Central memory CD8-positive, alpha-beta T cell (primary cell): Measurements from ENCODE around the gene FANCC.
"Not testable (repeated sequence)": the region's sequence is repeated elsewhere in the genome, so short reads cannot be mapped to it uniquely, and the experiment has no call there.

Source experiments
- ATAC-seq: fragments of 150-1000 bp; cut with Tn5 transposase; replicated peaks from 2 replicates; pipeline ENCODE4 v1.10.0; 2022; ENCODE audit warnings: mild to moderate bottlenecking, moderate FRiP score, moderate number of reproducible peaks; ENCODE audit not compliant: poor library complexity, severe bottlenecking; ENCODE audit errors: extremely low read depth
- DNase-seq, 2 donors: peaks; one replicate each; pipeline ENCODE4 v3.0.0; 2021; ENCODE audit warnings: low spot score in 2 of 2
- H3K27ac Mint-ChIP-seq: one replicate; pipeline ENCODE4 v1.8.0; 2022; ENCODE audit warnings: low read depth, mild to moderate bottlenecking, moderate library complexity, mixed read lengths
- H3K27me3 Mint-ChIP-seq: one replicate; pipeline ENCODE4 v1.8.0; 2022; ENCODE audit warnings: mixed read lengths
- H3K36me3 Mint-ChIP-seq: one replicate; pipeline ENCODE4 v1.8.0; 2022; ENCODE audit warnings: mild to moderate bottlenecking, moderate library complexity, mixed read lengths; ENCODE audit not compliant: insufficient read depth
- H3K4me1 Mint-ChIP-seq: one replicate; pipeline ENCODE4 v1.8.0; 2022; ENCODE audit warnings: mixed read lengths
- H3K4me3 Mint-ChIP-seq: one replicate; pipeline ENCODE4 v1.8.0; 2022; ENCODE audit warnings: mild to moderate bottlenecking, moderate library complexity, mixed read lengths
- H3K9me3 Mint-ChIP-seq: one replicate; pipeline ENCODE4 v1.8.0; 2022; ENCODE audit warnings: mixed read lengths

FANCC gene

DNA sequence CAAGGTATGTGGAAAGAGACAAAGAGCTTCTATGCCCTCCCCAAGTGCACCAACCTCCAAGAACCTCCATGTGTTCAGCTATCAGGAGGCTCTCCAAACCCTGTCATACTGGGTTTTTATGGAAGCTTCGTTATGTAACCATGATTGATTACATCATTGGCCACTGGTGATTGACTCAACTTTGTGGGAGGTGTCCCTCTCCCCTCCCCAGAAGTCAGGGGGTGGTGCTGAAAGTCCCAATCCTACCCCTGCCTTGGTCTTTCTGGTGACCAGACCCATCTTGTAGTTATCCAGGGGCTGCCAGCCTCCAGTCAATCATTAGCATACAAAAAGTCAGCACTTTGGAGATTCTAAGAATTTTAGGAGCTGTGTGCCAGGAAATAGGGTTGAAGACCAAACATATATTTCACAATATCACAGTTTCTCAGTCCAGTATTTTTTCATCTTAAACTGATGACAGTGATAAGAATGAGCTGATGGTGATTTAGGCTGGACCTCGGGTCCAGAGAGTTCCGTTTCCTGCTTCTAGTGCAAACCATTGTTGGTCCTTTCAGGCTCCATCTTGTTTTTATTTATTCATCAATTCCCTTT, 27.3 kb upstream of the FANCC start:
- ATAC-seq, result no peak
- Mint-ChIP-seq H3K27me3 (peaks cover 30% of the 10 kb centered on the region), H3K27ac (no peak overlapping the region), H3K4me1 (no peaks in the 10 kb centered on the region), H3K9me3 (no peaks in the 10 kb centered on the region), H3K4me3 (no peak overlapping the region), H3K36me3 (no peaks in the 10 kb centered on the region)
- no peak for DNase-seq

DNA sequence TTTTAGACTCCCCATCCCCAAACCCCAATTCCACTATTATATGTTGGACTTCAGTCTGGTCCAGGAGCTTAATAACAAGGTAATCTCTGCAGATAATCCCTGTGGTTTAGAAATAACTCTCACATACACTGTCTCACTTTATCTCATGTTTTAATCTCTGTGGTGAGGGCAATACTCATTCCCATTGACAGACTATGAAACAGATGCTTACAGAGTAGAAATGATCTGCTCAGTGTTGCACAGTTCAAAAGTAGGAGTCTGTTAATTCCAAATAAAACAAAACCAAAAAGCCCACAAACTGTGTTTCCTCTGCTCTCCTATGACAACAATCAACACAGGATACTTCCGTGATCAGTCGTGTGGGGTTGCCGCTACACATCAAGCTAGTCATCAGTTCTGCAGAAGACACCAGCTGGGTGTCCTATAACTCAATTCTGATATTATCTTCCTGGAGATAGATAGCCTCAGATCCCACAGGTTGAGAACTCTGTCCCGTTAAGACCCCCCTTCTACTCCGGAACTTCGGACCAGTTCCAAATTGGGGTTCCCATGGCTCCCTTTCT, 26.3 kb upstream of the FANCC start:
- Mint-ChIP-seq H3K9me3 (no peaks in the 10 kb centered on the region), H3K27me3 (peaks cover 26% of the 10 kb centered on the region), H3K27ac (no peak overlapping the region), H3K4me3 (no peak overlapping the region), H3K36me3 (no peaks in the 10 kb centered on the region), H3K4me1 (no peaks in the 10 kb centered on the region)
- DNase-seq, result no peak
- peak; percentile 36 for ATAC-seq

- ATAC-seq (no peak), DNase-seq (no peak)
- H3K36me3 Mint-ChIP-seq, result no peaks in the 10 kb centered on the region
- no peak overlapping the region for H3K4me3 Mint-ChIP-seq
- H3K27ac Mint-ChIP-seq, result no peak overlapping the region
- peaks cover 20% of the 10 kb centered on the region for H3K27me3 Mint-ChIP-seq
- no peaks in the 10 kb centered on the region for H3K9me3 Mint-ChIP-seq
- no peaks in the 10 kb centered on the region for H3K4me1 Mint-ChIP-seq
These were observed 25.1 kb upstream of the FANCC start for GRCh38 chr9:95342571-95342970.

GRCh38 chr9:95341293-95341962, 23.9 kb upstream of the FANCC start:
- Mint-ChIP-seq H3K27ac (no peak overlapping the region), H3K4me3 (no peak overlapping the region), H3K9me3 (no peaks in the 10 kb centered on the region), H3K27me3 (peaks cover 8% of the 10 kb centered on the region), H3K36me3 (no peaks in the 10 kb centered on the region), H3K4me1 (no peaks in the 10 kb centered on the region)
- DNase-seq, result no peak
- no peak for ATAC-seq

DNA sequence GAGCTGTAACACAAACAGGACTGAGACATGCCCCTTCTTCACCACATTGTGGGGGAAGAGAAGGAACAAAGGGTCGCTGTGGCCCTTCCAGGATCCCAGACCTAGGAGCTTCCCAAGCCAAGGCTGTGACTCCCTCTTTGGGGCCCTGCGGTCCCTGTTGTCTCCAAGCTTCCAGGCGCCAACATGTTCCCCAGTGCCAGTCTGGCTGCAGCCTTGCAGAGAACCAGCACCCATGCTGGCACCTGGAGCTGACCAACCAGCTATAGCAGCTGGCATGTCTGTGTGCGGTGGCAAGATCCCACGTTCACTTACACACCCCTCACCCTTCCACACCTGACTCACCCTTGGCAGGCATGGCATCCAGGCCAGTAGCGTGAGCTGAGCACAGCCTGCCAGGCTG, 20.7 kb upstream of the FANCC start:
- peaks cover 13% of the 10 kb centered on the region for H3K27me3 Mint-ChIP-seq
- H3K4me3 Mint-ChIP-seq, result no peak overlapping the region
- no peak for DNase-seq
- H3K27ac Mint-ChIP-seq, result no peak overlapping the region
- ATAC-seq, result no peak
- H3K4me1 Mint-ChIP-seq, result no peaks in the 10 kb centered on the region
- no peaks in the 10 kb centered on the region for H3K9me3 Mint-ChIP-seq
- no peaks in the 10 kb centered on the region for H3K36me3 Mint-ChIP-seq

DNA sequence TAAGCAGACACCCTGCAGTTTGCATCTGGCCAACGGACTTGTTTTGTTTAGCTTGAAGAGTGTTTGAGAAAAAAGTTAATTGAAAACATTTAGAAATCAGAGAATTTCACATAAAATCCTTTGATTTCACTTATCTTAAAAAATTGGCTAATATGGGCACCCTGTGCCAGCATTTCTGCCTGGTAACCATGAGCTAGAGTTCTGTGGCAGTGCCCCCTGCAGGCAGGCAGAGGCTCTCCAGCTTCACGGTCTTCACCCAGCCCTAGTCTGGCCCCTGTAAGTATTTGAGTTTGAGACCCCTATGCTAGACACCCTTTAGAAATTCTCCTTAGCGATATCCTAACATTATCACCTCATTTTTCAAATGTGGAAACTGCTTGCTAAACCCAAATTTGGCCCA, 18.8 kb upstream of the FANCC start:
- H3K4me3 Mint-ChIP-seq, result no peak overlapping the region
- H3K9me3 Mint-ChIP-seq, result no peaks in the 10 kb centered on the region
- ATAC-seq (no peak), DNase-seq (no peak)
- no peaks in the 10 kb centered on the region for H3K36me3 Mint-ChIP-seq
- H3K27ac Mint-ChIP-seq, result no peak overlapping the region
- H3K4me1 Mint-ChIP-seq, result no peaks in the 10 kb centered on the region
- H3K27me3 Mint-ChIP-seq, result peaks cover 33% of the 10 kb centered on the region

GRCh38 chr9:95333426-95333825, 15.9 kb upstream of the FANCC start:
- Mint-ChIP-seq H3K36me3 (no peaks in the 10 kb centered on the region), H3K4me3 (no peak overlapping the region), H3K9me3 (no peaks in the 10 kb centered on the region), H3K27me3 (peaks cover 46% of the 10 kb centered on the region), H3K4me1 (no peaks in the 10 kb centered on the region), H3K27ac (no peak overlapping the region)
- ATAC-seq (no peak), DNase-seq (no peak)

GRCh38 chr9:95332860-95333259, 15.4 kb upstream of the FANCC start:
- Mint-ChIP-seq H3K9me3 (no peaks in the 10 kb centered on the region), H3K4me3 (no peak overlapping the region), H3K27me3 (peaks cover 46% of the 10 kb centered on the region), H3K4me1 (no peaks in the 10 kb centered on the region), H3K27ac (no peak overlapping the region), H3K36me3 (no peaks in the 10 kb centered on the region)
- no peak for DNase-seq
- no peak for ATAC-seq

GRCh38 chr9:95330720-95331404, 13.4 kb upstream of the FANCC start:
- no peak for DNase-seq
- no peaks in the 10 kb centered on the region for H3K36me3 Mint-ChIP-seq
- no peak overlapping the region for H3K4me3 Mint-ChIP-seq
- H3K9me3 Mint-ChIP-seq, result no peaks in the 10 kb centered on the region
- ATAC-seq, result no peak
- H3K27ac Mint-ChIP-seq, result no peak overlapping the region
- H3K27me3 Mint-ChIP-seq, result peaks cover 44% of the 10 kb centered on the region
- H3K4me1 Mint-ChIP-seq, result no peaks in the 10 kb centered on the region

GRCh38 chr9:95329061-95329460, 11.6 kb upstream of the FANCC start:
- H3K27me3 Mint-ChIP-seq, result peaks cover 34% of the 10 kb centered on the region
- ATAC-seq, H3K36me3 Mint-ChIP-seq, H3K4me1 Mint-ChIP-seq, DNase-seq, H3K9me3 Mint-ChIP-seq, H3K4me3 Mint-ChIP-seq, H3K27ac Mint-ChIP-seq: not testable (repeated sequence)

DNA sequence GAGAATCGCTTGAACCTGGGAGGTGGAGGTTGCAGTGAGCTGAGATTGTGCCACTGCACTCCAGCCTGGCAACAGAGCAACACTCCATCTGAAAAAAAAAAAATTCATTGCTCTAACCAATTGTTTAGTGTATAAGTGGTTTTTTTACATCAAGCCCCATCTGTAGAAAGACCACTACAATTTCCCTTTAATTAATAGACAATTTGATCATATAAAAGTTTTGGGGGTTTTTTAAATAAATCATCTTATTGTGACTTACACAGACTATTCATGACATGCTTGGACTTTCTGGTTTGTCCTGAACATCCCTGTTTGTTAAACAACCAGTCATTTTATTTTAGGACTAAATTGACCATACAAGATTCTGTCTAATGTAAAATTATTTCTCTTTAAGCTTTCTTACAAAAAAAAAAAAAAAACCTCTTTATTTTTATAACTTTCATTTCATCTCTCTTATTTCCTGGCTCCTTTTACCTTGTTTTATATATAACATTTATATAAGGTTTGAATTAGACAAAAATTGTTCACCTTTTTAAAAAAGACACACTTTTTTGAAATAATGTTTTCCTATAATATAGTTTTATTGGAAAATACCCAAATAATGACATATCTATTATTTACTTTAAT, 9.8 kb upstream of the FANCC start:
- H3K4me3 Mint-ChIP-seq, result no peak overlapping the region
- peaks cover 24% of the 10 kb centered on the region for H3K27me3 Mint-ChIP-seq
- no peak overlapping the region for H3K27ac Mint-ChIP-seq
- H3K4me1 Mint-ChIP-seq, result no peaks in the 10 kb centered on the region
- ATAC-seq (no peak), DNase-seq (no peak)
- H3K9me3 Mint-ChIP-seq, result no peaks in the 10 kb centered on the region
- H3K36me3 Mint-ChIP-seq, result no peaks in the 10 kb centered on the region

DNA sequence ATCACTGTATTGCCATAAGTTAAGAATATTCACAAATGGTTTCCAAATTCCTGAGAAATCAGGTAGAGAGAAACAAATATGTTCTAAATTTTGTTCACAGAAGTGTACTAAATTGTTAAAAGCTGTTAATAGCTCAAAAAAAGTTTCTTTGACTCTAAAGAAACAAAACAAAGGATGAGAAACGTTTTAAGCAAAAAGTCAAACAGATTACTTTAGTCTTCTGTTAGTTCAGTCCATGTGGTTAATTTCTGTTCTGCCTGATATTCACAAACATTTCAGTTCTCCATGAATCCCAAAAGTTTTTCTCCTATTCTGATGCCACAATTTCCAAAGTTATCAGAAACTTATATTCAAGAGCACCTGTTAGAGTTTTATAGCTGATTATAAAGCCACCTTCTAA, 7.7 kb upstream of the FANCC start:
- no peak overlapping the region for H3K4me3 Mint-ChIP-seq
- H3K36me3 Mint-ChIP-seq, result no peaks in the 10 kb centered on the region
- ATAC-seq (no peak), DNase-seq (no peak)
- H3K4me1 Mint-ChIP-seq, result no peaks in the 10 kb centered on the region
- H3K27me3 Mint-ChIP-seq, result peaks cover 2% of the 10 kb centered on the region
- H3K27ac Mint-ChIP-seq, result no peak overlapping the region
- H3K9me3 Mint-ChIP-seq, result no peaks in the 10 kb centered on the region

DNA sequence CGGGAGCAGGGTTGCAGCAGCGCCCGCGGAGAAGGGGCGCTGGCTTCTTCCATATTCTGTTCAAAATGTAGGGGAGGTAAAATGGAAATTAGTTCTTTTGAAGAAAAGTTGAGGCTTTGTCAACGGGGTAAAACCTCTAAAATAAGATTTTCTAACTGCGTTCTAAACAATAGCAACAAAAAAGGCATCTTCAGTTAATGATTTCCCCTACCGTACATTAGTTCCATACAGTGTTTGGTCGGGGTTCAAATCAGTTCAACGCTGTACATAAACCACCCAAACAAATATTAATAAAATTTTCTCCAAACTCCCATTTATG, 343 bp upstream of the FANCC start:
- no peaks in the 10 kb centered on the region for H3K9me3 Mint-ChIP-seq
- no peak for DNase-seq
- no peaks in the 10 kb centered on the region for H3K27me3 Mint-ChIP-seq
- H3K4me1 Mint-ChIP-seq, result peaks cover 10% of the 10 kb centered on the region
- peak overlapping the region; percentile 92 for H3K4me3 Mint-ChIP-seq
- peak overlapping the region; percentile 88 for H3K27ac Mint-ChIP-seq
- no peak for ATAC-seq
- H3K36me3 Mint-ChIP-seq, result peaks cover 9% of the 10 kb centered on the region
